GM12891 (cell line): ENCODE data around the gene GJA3. TPM values are rescaled to one million over a fixed set of nuclear protein-coding genes. Genes with fewer than 3 reads are reported as not detected.

Experiments used
- DNase-seq: peaks from one replicate; pipeline ENCODE4 v3.0.0; 2011; ENCODE audit warnings: low spot score; ENCODE audit not compliant: insufficient read length
- FAIRE-seq: peaks from 2 replicates; lab custom pipeline; 2011; peaks lifted over from hg19 to GRCh38; lab: Jason Lieb, UNC
- PAX5 ChIP-seq: IDR thresholded peaks from 2 replicates; pipeline ENCODE4 v1.6.1; 2011; ENCODE audit warnings: low read length, moderate library complexity, mild to moderate bottlenecking; ENCODE audit not compliant: insufficient read depth, severe bottlenecking
- POLR2A ChIP-seq: IDR thresholded peaks from 2 replicates; pipeline ENCODE4 v1.6.1; 2011; ENCODE audit warnings: low read depth, low read length, control low read depth
- POLR2AphosphoS5 ChIP-seq: IDR thresholded peaks from 2 replicates; pipeline ENCODE4 v1.6.1; 2011; ENCODE audit warnings: low read depth, low read length, control low read depth
- POU2F2 ChIP-seq: IDR thresholded peaks from 2 replicates; pipeline ENCODE4 v1.6.1; 2011; ENCODE audit warnings: low read depth, mild to moderate bottlenecking, control low read depth, low read length, moderate library complexity
- SPI1 ChIP-seq: IDR thresholded peaks from 2 replicates; pipeline ENCODE4 v1.6.1; 2011; ENCODE audit warnings: low read depth, low read length, control low read depth
- TAF1 ChIP-seq: IDR thresholded peaks from 2 replicates; pipeline ENCODE4 v1.6.1; 2011; ENCODE audit warnings: low read depth, low read length, control low read depth
- polyA plus RNA-seq: library from polyadenylated mRNA; unstranded; fragments of >200 nt; gene quantifications from one replicate; pipeline ENCODE4 v1.2.1, GENCODE V29; 2012; ENCODE audit warnings: low read depth, missing spikeins, inconsistent platforms; ENCODE audit not compliant: missing spikeins

Gene GJA3
- polyA plus RNA-seq, result not detected

GRCh38 chr13:20160306-20161274 is at the start of gene GJA3:
Gene GJA3, minus strand, starts transcription at chr13:20161052. Its CDS starts 17,764 bp downstream, at chr13:20143288.
- DNase-seq, result peak; percentile 41
- TF ChIP-seq TAF1 (no peak), POU2F2 (no peak), POLR2AphosphoS5 (no peak)
- no peak for FAIRE-seq

GRCh38 chr13:20209948-20210347 is 49.1 kb upstream of the GJA3 start:
- no peak for TF ChIP-seq POLR2A
- no peak for TF ChIP-seq SPI1
- TF ChIP-seq POU2F2, result no peak
- no peak for TF ChIP-seq PAX5
- TF ChIP-seq POLR2AphosphoS5, result no peak
- TF ChIP-seq TAF1, result no peak
- no peak for DNase-seq
- no peak for FAIRE-seq

DNA sequence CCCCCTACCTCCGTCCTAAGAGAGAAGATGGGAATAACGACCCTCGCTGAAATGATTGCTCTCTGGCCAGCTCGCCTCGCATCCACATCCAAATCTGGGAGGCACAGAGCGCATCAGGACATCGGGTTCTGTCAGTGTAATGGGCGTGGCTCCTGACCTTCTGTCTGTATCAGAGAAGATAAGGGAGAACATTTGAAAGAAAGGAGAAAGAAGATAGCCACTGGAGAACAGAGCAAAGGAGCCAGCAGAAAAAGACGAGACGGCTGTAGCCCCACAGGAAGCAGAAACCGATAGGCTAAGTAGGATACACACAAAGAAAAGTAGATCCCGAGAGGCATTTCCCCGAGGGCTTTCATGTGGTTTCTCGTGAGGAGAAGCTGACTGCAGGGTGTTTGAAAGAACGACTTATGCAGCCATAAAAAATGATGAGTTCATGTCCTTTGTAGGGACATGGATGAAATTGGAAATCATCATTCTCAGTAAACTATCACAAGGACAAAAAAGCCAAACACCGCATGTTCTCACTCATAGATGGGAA is 45.9 kb upstream of the GJA3 start:
- DNase-seq (no peak), FAIRE-seq (no peak)
- TF ChIP-seq POU2F2 (no peak), TAF1 (no peak), SPI1 (no peak), PAX5 (no peak), POLR2A (no peak), POLR2AphosphoS5 (no peak)

GRCh38 chr13:20206065-20206697 is 45.3 kb upstream of the GJA3 start:
- no peak for DNase-seq
- TF ChIP-seq POLR2AphosphoS5 (no peak), PAX5 (no peak), SPI1 (no peak), POU2F2 (no peak), POLR2A (no peak), TAF1 (no peak)
- FAIRE-seq, result no peak

DNA sequence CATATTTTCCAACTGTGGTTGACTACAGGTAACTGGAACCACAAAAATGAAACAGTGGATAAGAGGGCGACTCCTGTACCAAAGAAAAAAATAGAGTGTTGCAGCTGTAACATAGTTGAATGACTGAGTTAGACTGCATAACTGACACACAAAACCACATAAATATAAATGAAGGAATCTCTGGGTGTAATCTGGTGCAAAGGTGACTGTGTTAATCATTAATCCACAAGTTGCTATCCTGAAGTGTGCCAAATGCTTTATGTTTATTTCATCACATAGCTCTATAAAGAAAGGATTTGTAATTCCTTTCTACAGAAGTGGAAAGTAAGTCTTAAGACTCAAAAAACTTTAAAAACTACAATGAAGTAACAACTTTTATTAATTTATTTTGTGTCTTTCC is 37.9 kb upstream of the GJA3 start:
- no peak for FAIRE-seq
- DNase-seq, result no peak
- TF ChIP-seq POU2F2 (no peak), POLR2A (no peak), POLR2AphosphoS5 (no peak), SPI1 (no peak)

GRCh38 chr13:20197361-20197834 is 36.5 kb upstream of the GJA3 start:
- peak; percentile 83 for FAIRE-seq
- DNase-seq, result peak; percentile 25
- TF ChIP-seq TAF1 (no peak), SPI1 (no peak), POLR2AphosphoS5 (no peak), PAX5 (no peak), POLR2A (no peak), POU2F2 (no peak)

DNA sequence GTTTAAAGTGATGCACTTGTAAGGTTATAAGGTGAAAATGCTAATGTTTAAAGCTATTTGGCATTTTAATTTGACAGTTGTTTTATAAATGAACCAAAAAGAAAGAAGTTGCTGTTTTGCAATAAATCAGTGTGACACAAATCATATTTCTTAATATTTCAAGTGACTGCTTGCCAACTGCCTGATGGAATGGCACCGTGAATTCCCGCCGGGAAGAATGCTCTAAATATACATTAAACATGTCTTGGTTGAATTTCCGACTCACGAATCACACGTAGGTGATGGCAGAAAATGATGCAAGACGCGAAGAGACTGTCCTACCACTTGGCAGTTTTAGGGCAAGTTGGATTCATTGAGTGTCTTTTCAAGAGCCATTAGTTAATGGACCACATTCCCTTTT is 34.9 kb upstream of the GJA3 start:
- TF ChIP-seq POLR2AphosphoS5 (no peak), PAX5 (no peak)
- no peak for DNase-seq
- no peak for FAIRE-seq

- TF ChIP-seq SPI1 (no peak), POLR2AphosphoS5 (no peak), POLR2A (no peak), POU2F2 (no peak), TAF1 (no peak), PAX5 (no peak)
- FAIRE-seq (peak; percentile 79), DNase-seq (no peak)
Measured at GRCh38 chr13:20193907-20194631, 33.2 kb upstream of the GJA3 start.
